ENCODE data around the gene IMMP2L. TPM values are rescaled to one million over a fixed set of nuclear protein-coding genes. Genes with fewer than 3 reads are reported as not detected.

IMMP2L gene
- total and polyA plus RNA-seq, 2 of the 8 experiments (the other 6 are each of a cell fraction or from before 2014, with no cell fraction given): 2.3 to 10.1 TPM

DNA sequence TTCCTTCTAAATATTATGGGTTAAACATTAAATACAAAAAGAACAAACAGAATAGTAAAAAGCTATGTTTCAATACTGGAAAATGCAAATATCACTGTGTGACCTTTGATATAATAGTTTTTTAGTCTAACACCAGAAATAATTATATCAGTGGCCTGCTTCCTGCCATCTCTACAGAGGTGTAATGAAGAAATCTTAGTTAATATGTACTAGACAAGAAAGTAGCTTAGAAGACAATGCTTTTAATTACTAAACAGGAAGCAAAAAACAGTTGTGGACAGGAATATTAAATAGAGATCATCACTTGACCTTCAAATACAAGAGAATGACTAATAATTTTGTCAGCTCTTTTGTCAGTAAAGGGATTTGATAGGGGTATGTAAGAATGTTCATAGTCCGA is 518.7 kb downstream of the IMMP2L start (continued):
- TF ChIP-seq PHF8 (conservative IDR thresholded peaks at IDR 0.05; ENCODE audit: low read depth, low read length) (no peak), NANOG (IDR thresholded peaks at IDR 0.05; ENCODE audit: insufficient read depth, low read depth, low read length, poor library complexity, severe bottlenecking) (no peak), BACH1 (IDR thresholded peaks at IDR 0.05; ENCODE audit: low read length) (no peak), SP4 (IDR thresholded peaks at IDR 0.05; ENCODE audit: low read length) (no peak), HDAC2 (IDR thresholded peaks at IDR 0.05; ENCODE audit: borderline replicate concordance in 1 of 2, low read depth in 2 of 2, low read length in 2 of 2) (no peak)

Measured in H1 (cell line).